Retinal pigment epithelial cell (primary cell): ENCODE data around the gene AKAP8L.
A peak's percentile ranks its signal among the peaks of the same experiment; 100 is the strongest.
"Not testable (repeated sequence)": the region's sequence is repeated elsewhere in the genome, so short reads cannot be mapped to it uniquely, and the experiment has no call there.

Experiments used
- DNase-seq: peaks from one replicate; pipeline ENCODE4 v3.0.0-alpha.2; 2010; ENCODE audit warnings: low read depth
- H3K4me3 ChIP-seq: 2 replicates; pipeline ENCODE4 v1.5.1; 2011; ENCODE audit warnings: mild to moderate bottlenecking, low read length, control low read depth, moderate library complexity
- TF ChIP-seq, protein P1 (sequence below): conservative IDR thresholded peaks from 2 replicates; pipeline ENCODE4 v1.5.1; 2011; ENCODE audit warnings: low read depth, low read length, control low read depth, inconsistent platforms

The AKAP8L gene

DNA sequence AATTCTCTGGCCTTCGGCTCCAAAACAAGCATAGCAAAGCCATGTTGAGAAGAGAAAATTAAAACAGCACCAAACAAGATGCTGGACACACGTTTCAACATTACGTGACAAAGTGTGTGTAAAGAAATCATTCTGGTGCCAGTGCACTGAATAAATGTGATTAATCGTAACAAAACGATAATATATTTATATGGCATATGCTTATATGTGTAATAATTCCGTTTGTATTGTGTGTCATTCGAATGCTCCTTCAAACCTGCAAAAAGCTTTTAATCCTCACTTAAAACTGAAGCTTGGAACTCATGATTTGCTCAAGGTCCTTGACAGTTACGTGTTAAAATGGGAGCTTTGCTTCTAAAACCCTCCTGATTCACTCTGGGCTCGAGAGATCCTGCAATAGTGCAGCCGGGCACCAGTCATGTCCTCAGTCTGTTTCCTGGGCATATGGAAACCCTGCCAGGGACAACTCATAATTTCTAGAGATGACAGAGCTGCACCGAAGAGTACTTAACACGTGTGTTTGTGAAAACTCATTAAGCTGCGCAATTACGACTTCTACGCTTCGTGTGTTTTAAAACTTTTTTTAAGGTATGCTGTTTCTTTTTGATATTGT, 731 bp upstream of the AKAP8L start:
- no peak for DNase-seq
- TF ChIP-seq, protein P1, sequence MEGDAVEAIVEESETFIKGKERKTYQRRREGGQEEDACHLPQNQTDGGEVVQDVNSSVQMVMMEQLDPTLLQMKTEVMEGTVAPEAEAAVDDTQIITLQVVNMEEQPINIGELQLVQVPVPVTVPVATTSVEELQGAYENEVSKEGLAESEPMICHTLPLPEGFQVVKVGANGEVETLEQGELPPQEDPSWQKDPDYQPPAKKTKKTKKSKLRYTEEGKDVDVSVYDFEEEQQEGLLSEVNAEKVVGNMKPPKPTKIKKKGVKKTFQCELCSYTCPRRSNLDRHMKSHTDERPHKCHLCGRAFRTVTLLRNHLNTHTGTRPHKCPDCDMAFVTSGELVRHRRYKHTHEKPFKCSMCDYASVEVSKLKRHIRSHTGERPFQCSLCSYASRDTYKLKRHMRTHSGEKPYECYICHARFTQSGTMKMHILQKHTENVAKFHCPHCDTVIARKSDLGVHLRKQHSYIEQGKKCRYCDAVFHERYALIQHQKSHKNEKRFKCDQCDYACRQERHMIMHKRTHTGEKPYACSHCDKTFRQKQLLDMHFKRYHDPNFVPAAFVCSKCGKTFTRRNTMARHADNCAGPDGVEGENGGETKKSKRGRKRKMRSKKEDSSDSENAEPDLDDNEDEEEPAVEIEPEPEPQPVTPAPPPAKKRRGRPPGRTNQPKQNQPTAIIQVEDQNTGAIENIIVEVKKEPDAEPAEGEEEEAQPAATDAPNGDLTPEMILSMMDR, result no peak
- peak overlapping the region; percentile 46 for H3K4me3 ChIP-seq

DNA sequence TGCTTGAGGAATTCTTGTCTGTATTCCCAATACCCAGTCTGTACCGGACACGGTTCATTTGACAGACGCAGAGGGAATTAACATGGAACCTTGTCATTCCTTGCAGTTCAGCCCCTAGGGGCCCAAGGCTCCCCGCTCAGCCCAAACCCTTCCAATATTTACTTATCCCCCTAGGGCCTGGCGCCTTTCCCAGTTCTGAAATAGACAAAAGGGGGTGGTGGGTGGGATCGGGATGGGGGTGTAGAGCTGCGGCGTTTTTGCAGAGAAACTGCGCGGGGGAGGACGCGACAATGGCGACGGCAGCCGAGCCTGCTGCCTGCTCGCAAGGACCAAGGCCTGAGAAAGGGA, 583 bp downstream of the AKAP8L start:
- peak overlapping the region; percentile 96 for H3K4me3 ChIP-seq
- DNase-seq, result no peak
- TF ChIP-seq, protein P1, result no peak

DNA sequence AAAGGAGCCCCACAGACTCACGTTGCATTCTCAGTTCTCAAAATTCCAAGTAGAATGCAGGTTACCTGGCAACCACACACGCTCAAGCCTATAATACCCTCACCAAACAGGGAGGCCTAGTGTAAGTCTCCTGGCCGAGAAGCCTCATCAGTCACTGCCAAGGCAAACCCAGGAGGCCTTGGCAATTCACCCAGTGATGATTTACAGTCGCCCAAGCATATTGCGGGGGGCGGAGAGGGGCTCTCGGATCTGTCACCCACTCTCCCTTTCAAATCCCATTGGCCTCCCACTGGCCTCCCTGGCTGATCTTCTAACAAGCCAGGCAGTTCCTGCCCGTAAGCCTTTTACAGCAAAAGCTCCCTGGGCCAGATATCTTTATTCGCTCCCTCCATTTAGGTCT, 1.1 kb downstream of the AKAP8L start:
- H3K4me3 ChIP-seq, result peak overlapping the region; percentile 96
- no peak for DNase-seq
- TF ChIP-seq, protein P1, result no peak

DNA sequence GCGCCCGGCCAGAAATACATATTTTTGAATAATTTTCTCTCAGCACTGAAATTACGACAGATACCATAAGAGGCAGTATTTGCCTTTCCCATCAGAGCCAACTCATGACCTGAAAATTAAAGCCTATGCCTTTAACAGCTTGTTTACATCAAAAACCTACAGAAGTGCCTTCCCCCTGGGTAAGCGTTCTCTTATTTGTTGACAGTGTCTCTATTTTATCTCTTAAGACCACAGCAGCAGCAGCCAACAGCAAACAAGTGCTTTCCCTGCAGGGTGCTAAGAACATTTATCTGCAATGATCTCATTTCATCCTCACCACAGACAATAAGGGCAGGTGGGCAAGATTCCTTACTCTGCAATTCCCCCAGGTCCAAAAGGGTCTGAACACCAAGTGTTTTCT, 6.0 kb downstream of the AKAP8L start:
- no peak for DNase-seq
- TF ChIP-seq, protein P1, result no peak
- no peak overlapping the region for H3K4me3 ChIP-seq

DNA sequence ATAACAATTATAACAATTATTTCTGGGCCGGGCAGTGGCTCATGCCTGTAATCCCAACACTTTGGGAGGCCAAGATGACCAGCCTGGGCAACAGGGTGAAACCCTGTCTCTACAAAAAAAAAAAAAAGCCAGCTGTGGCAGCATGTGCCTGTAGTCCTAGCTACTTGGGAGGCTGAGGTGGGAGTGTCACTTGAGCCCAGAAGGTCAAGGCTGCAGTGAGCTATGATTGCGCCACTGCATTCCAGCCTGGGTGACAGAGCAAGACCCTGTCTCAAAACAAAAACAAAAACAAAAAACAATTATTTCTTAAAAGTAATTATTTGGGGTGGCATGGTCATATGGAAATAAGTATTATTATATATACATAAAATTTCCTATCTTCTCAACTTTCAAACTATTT, 7.4 kb downstream of the AKAP8L start:
- DNase-seq, H3K4me3 ChIP-seq: not testable (repeated sequence)

DNA sequence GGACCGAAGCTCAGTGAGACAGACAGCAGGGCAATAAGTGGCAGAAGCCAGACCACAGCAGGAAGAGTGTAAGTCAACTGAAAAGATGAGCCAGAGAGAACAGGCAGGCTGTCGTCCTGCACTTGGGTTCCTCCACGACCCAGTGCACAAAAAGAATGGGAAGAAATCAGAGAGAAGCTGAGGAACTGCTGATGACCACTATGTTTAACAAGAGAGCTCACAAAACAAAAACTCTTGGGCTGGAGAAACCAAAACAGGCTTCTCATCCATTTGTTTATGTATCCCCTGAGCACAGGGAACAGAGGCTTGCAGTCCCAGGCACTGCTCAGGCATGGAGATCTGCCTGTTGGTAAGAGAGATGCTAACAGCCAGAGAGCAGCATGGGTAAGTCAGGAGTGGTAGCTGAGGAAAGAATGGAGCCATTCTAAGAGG, 14.0 kb downstream of the AKAP8L start:
- no peak overlapping the region for H3K4me3 ChIP-seq
- TF ChIP-seq, protein P1, result no peak
- DNase-seq, result no peak

DNA sequence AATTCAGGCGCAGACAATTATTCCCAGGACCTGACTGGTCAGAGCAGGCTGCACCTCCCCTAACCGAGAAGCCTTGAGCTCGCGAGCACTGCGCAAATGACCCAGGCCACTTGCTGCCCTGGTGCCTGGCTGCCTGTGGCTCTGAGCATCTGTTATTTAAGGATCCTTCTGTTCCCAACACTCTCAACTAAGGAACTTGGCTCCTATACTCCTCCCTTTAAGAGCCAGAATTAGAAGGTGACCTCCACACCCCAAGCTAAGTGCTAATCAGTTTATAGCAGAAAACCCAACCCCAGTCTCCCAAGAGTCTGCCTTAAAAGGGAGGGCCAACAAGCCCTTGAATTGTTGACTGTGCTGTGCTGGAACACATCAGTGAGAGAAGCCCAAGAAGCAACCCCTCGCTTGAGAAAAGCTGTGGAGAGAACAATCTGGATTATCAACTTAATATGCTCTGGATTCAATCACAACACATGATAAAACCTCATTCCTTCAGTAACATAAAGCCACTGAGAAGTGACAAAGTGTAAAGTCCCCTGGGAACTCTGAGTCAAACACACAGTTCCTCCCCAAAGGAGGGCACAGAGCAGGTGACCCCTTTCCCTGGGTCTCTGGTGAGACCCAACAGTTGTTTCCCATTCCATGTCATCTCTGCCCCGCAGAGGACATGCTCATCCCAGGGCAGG, 14.6 kb downstream of the AKAP8L start:
- H3K4me3 ChIP-seq, result no peak overlapping the region
- DNase-seq, result no peak
- TF ChIP-seq, protein P1, result no peak
